Mesenchymal stem cell (in vitro differentiated cells and primary cell): ENCODE data around the gene COA6.

Experiments used
- DNase-seq: peaks from one replicate; pipeline ENCODE4 v3.0.0-alpha.2; 2013
- H2AFZ ChIP-seq: one replicate; pipeline ENCODE4 v1.6.1; 2013; ENCODE audit warnings: low read depth, mild to moderate bottlenecking, control low read depth, inconsistent platforms, low read length, moderate library complexity
- H2AK5ac ChIP-seq: 2 replicates; pipeline ENCODE4 v1.6.1; 2013; ENCODE audit warnings: low read length, moderate library complexity, mild to moderate bottlenecking, inconsistent platforms; ENCODE audit not compliant: severe bottlenecking
- H2BK120ac ChIP-seq: one replicate; pipeline ENCODE4 v1.6.1; 2013; ENCODE audit warnings: low read depth, mild to moderate bottlenecking, inconsistent platforms, low read length, moderate library complexity
- H2BK12ac ChIP-seq, 2 experiments: one replicate each; pipeline ENCODE4 v1.6.1; 2013; ENCODE audit warnings: inconsistent platforms in 2 of 2, low read length in 2 of 2, mild to moderate bottlenecking in 2 of 2, moderate library complexity in 2 of 2, control low read depth in 1 of 2
- H2BK15ac ChIP-seq: one replicate; pipeline ENCODE4 v1.6.1; 2013; ENCODE audit warnings: mild to moderate bottlenecking, low read depth, inconsistent platforms; ENCODE audit not compliant: poor library complexity, severe bottlenecking
- H2BK5ac ChIP-seq: 2 replicates; pipeline ENCODE4 v1.6.1; 2013; ENCODE audit warnings: low read depth, mild to moderate bottlenecking, low read length, control low read depth, inconsistent platforms; ENCODE audit not compliant: poor library complexity, severe bottlenecking
- H3K14ac ChIP-seq, 2 experiments: one replicate each; pipeline ENCODE4 v1.6.1; 2013; ENCODE audit warnings: inconsistent platforms in 2 of 2, low read length in 2 of 2, control low read depth in 1 of 2, mild to moderate bottlenecking in 1 of 2, moderate library complexity in 1 of 2
- H3K18ac ChIP-seq, 2 experiments: one replicate each; pipeline ENCODE4 v1.6.1; 2013; ENCODE audit warnings: inconsistent platforms in 2 of 2, low read length in 2 of 2, control low read depth in 1 of 2, low read depth in 1 of 2, mild to moderate bottlenecking in 1 of 2
- H3K23ac ChIP-seq, 2 experiments: one replicate each; pipeline ENCODE4 v1.6.1; 2013; ENCODE audit warnings: inconsistent platforms in 2 of 2, low read length in 2 of 2, mild to moderate bottlenecking in 2 of 2, moderate library complexity in 2 of 2, control low read depth in 1 of 2
- H3K27ac ChIP-seq: 2 replicates; pipeline ENCODE4 v1.5.1; 2013; ENCODE audit warnings: mild to moderate bottlenecking, moderate library complexity, low read length, control low read depth, inconsistent platforms; ENCODE audit not compliant: poor library complexity, severe bottlenecking
- H3K27me3 ChIP-seq, 2 experiments: 2 replicates each; pipeline versions ENCODE4 v1.6.1 to v1.7.0; 2013; ENCODE audit warnings: low read length in 2 of 2, mild to moderate bottlenecking in 2 of 2, moderate library complexity in 2 of 2, control low read depth in 1 of 2, inconsistent platforms in 1 of 2; ENCODE audit not compliant: control insufficient read depth in 1 of 2, insufficient read depth in 1 of 2
- H3K36me3 ChIP-seq, 2 experiments: 2 replicates each; pipeline versions ENCODE4 v1.6.1 to v1.7.0; 2013; ENCODE audit warnings: low read length in 2 of 2, control low read depth in 1 of 2, inconsistent platforms in 1 of 2, low read depth in 1 of 2, mild to moderate bottlenecking in 1 of 2; ENCODE audit not compliant: insufficient read depth in 2 of 2, control insufficient read depth in 1 of 2
- H3K4ac ChIP-seq, 2 experiments: one replicate each; pipeline ENCODE4 v1.6.1; 2013; ENCODE audit warnings: inconsistent platforms in 2 of 2, low read length in 2 of 2, mild to moderate bottlenecking in 2 of 2, moderate library complexity in 2 of 2, control low read depth in 1 of 2, low read depth in 1 of 2
- H3K4me1 ChIP-seq: 2 replicates; pipeline ENCODE4 v1.6.1; 2013; ENCODE audit warnings: low read depth, low read length, control low read depth; ENCODE audit not compliant: control insufficient read depth, insufficient read depth
- H3K4me2 ChIP-seq: 2 replicates; pipeline ENCODE4 v1.6.1; 2013; ENCODE audit warnings: low read length, mild to moderate bottlenecking, inconsistent platforms; ENCODE audit not compliant: poor library complexity, severe bottlenecking
- H3K4me3 ChIP-seq, 2 experiments: 2 replicates each; pipeline versions ENCODE4 v1.5.1 to v1.7.0; 2013; ENCODE audit warnings: low read length in 2 of 2, mild to moderate bottlenecking in 2 of 2, control low read depth in 1 of 2, low read depth in 1 of 2; ENCODE audit not compliant: insufficient read depth in 1 of 2
- H3K79me1 ChIP-seq: replicated peaks from 2 replicates; pipeline ENCODE4 v1.6.1; 2013; ENCODE audit warnings: mild to moderate bottlenecking, control low read depth, low read length, inconsistent platforms; ENCODE audit not compliant: poor library complexity, severe bottlenecking
- H3K9ac ChIP-seq: 2 replicates; pipeline ENCODE4 v1.7.0; 2013; ENCODE audit warnings: mild to moderate bottlenecking, low read length, moderate library complexity
- H3K9me3 ChIP-seq: 2 replicates; pipeline ENCODE4 v1.7.0; 2013; ENCODE audit warnings: mild to moderate bottlenecking, low read length; ENCODE audit not compliant: control insufficient read depth
- H4K8ac ChIP-seq: one replicate; pipeline ENCODE4 v1.6.1; 2013; ENCODE audit warnings: inconsistent platforms, mild to moderate bottlenecking, low read length, moderate library complexity
- H4K91ac ChIP-seq: one replicate; pipeline ENCODE4 v1.6.1; 2013; ENCODE audit warnings: mild to moderate bottlenecking, low read length, inconsistent platforms
- WGBS: methylation state at CpG from one replicate; pipeline ENCODE4 v1.1.7; 2013; ENCODE audit warnings: mixed read lengths; 5-methylcytosine and 5-hydroxymethylcytosine counted together

Gene COA6

GRCh38 chr1:234429434-234429806 is 56.2 kb downstream of the COA6 start:
- H3K9ac ChIP-seq: no peak overlapping the region
- H2BK12ac ChIP-seq: no peak overlapping the region
- H3K4ac ChIP-seq: no peak overlapping the region
- no peak overlapping the region for H3K23ac ChIP-seq
- H2BK120ac ChIP-seq: no peak overlapping the region
- H3K9me3 ChIP-seq: no peaks in the 10 kb centered on the region
- no peaks in the 10 kb centered on the region for H3K4me1 ChIP-seq
- H2AFZ ChIP-seq: no peak overlapping the region
- no peak overlapping the region for H3K27ac ChIP-seq
- H3K18ac ChIP-seq: no peak overlapping the region
- H2BK5ac ChIP-seq: no peak overlapping the region
- H4K91ac ChIP-seq: no peak overlapping the region
- no peak overlapping the region for H2AK5ac ChIP-seq
- no peak overlapping the region for H3K14ac ChIP-seq
- H3K4me3 ChIP-seq: no peak overlapping the region
- WGBS: 97% methylated on average over 5 of the region's 5 CpGs
- no peak overlapping the region for H3K4me2 ChIP-seq
- H3K36me3 ChIP-seq: peaks cover 7 to 73% of the 10 kb centered on the region in 2 experiments
- no peak for DNase-seq
- H4K8ac ChIP-seq: no peak overlapping the region
- H3K27me3 ChIP-seq: no peaks in the 10 kb centered on the region
- H3K79me1 ChIP-seq: peaks cover 2% of the 10 kb centered on the region
- H2BK15ac ChIP-seq: no peak overlapping the region

GRCh38 chr1:234430691-234431090 is 57.4 kb downstream of the COA6 start:
- no peak overlapping the region for H2BK12ac ChIP-seq
- H2AFZ ChIP-seq: no peak overlapping the region
- no peak overlapping the region for H3K9ac ChIP-seq
- H3K18ac ChIP-seq: no peak overlapping the region
- H3K27ac ChIP-seq: no peak overlapping the region
- no peak overlapping the region for H3K4me2 ChIP-seq
- no peak overlapping the region for H3K23ac ChIP-seq
- H4K91ac ChIP-seq: no peak overlapping the region
- H3K27me3 ChIP-seq: no peaks in the 10 kb centered on the region
- no peak overlapping the region for H2AK5ac ChIP-seq
- H4K8ac ChIP-seq: no peak overlapping the region
- H2BK15ac ChIP-seq: no peak overlapping the region
- no peaks in the 10 kb centered on the region for H3K4me1 ChIP-seq
- H3K36me3 ChIP-seq: peaks cover 8 to 71% of the 10 kb centered on the region in 2 experiments
- no peak overlapping the region for H3K4ac ChIP-seq
- H2BK120ac ChIP-seq: no peak overlapping the region
- over 99% methylated on average over 5 of the region's 5 CpGs for WGBS
- no peak overlapping the region for H2BK5ac ChIP-seq
- no peak overlapping the region for H3K4me3 ChIP-seq
- H3K9me3 ChIP-seq: no peaks in the 10 kb centered on the region
- no peak for DNase-seq
- H3K14ac ChIP-seq: no peak overlapping the region
- peaks cover 3% of the 10 kb centered on the region for H3K79me1 ChIP-seq

DNA sequence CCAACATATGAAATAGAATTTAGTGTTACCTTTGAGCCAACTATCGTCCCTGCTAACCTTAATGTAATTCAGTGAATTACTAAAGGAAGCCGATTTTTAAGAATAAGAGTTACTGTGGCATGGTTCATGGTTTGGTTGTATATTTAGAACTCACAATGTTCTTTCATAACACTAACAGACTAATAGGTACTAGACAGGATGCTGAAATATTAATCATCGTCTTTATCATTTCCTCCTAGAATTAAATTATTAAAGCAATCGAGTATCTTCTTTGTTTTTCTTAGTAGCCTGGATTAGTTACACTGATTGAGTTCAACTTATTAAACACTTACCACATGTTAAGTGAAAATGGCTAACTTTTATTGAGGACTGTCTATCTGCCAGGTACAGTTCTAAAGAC is 58.0 kb downstream of the COA6 start:
- no peaks in the 10 kb centered on the region for H3K4me1 ChIP-seq
- H2BK15ac ChIP-seq: no peak overlapping the region
- H3K27me3 ChIP-seq: no peaks in the 10 kb centered on the region
- peaks cover 3% of the 10 kb centered on the region for H3K79me1 ChIP-seq
- no peak overlapping the region for H3K23ac ChIP-seq
- no peaks in the 10 kb centered on the region for H3K9me3 ChIP-seq
- no peak overlapping the region for H3K4me3 ChIP-seq
- no peak overlapping the region for H2BK5ac ChIP-seq
- H2BK120ac ChIP-seq: no peak overlapping the region
- no peak overlapping the region for H3K4ac ChIP-seq
- no peak overlapping the region for H3K27ac ChIP-seq
- no peak for DNase-seq
- no peak overlapping the region for H3K14ac ChIP-seq
- WGBS: no CpG with 5 or more reads among the region's 4 CpGs
- no peak overlapping the region for H3K18ac ChIP-seq
- H3K4me2 ChIP-seq: no peak overlapping the region
- no peak overlapping the region for H2BK12ac ChIP-seq
- H3K36me3 ChIP-seq: peaks cover 8 to 65% of the 10 kb centered on the region in 2 experiments
- no peak overlapping the region for H4K8ac ChIP-seq
- H2AFZ ChIP-seq: no peak overlapping the region
- no peak overlapping the region for H4K91ac ChIP-seq
- H3K9ac ChIP-seq: no peak overlapping the region
- no peak overlapping the region for H2AK5ac ChIP-seq

DNA sequence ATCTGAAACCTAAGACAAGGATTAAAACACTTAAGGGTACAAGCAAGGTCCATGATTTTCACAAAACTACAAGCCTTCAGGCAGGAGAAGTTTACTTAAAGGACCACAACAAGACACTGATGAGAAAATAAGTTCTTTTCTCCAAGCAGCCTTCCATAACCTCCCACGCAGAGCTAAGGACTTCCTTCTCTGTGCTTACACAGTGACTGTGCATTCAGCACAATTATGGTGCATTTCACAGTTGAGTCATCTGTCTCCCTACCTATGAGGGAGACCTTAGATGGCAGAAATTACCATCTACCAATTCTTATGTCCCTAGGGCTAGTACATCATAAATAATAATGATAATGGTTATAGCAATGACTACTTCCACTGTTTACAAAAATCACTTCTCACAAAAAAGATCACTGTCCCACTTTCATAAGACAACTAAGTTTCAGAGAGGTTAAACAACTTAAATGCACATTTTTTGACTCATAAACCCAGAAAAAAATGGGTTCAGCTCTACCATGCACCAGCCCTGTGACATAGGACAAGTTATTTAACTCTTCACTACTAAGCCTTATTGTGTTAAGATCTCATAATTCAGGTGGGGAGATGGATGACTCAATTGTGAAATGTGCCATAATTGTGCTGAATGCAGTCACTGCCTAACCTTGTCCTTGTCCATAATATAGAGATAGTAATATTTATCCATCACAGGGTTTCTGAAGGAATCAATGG is 60.5 kb downstream of the COA6 start:
- Histone ChIP-seq H2BK5ac (no peak overlapping the region), H3K14ac (no peak overlapping the region), H3K4me2 (no peak overlapping the region), H2BK12ac (no peak overlapping the region), H3K4me1 (no peaks in the 10 kb centered on the region), H2BK120ac (no peak overlapping the region), H3K18ac (no peak overlapping the region), H3K4me3 (no peak overlapping the region), H3K23ac (no peak overlapping the region), H2BK15ac (no peak overlapping the region), H3K27me3 (no peaks in the 10 kb centered on the region), H3K36me3 (peaks cover 9 to 57% of the 10 kb centered on the region in 2 experiments), H2AK5ac (no peak overlapping the region), H3K79me1 (peaks cover 6% of the 10 kb centered on the region), H4K91ac (no peak overlapping the region), H3K9ac (no peak overlapping the region), H4K8ac (no peak overlapping the region), H2AFZ (no peak overlapping the region), H3K27ac (no peak overlapping the region), H3K4ac (no peak overlapping the region), H3K9me3 (peaks cover 6% of the 10 kb centered on the region)
- DNase-seq: peak; percentile 12
- WGBS: 81% methylated on average over 1 of the region's 1 CpG
